Measurements from ENCODE around the gene PKP3.
"Not testable (repeated sequence)": the region's sequence is repeated elsewhere in the genome, so short reads cannot be mapped to it uniquely, and the experiment has no call there.

PKP3 gene

GRCh38 chr11:387193-387793 lies 6.7 kb upstream of the PKP3 start:
- no peak for DNase-seq (ENCODE audit: low read depth, low spot score)
- no peak overlapping the region for H3K4me3 ChIP-seq (ENCODE audit: low read depth, low read length)
- in situ Hi-C loops (cut with HindIII; ENCODE audit: low sequenced_read_pairs), result no loop called here
- no peak for TF ChIP-seq CTCF (IDR thresholded peaks at IDR 0.05; ENCODE audit: low read depth, low read length)

GRCh38 chr11:389369-389768 lies 4.6 kb upstream of the PKP3 start:
- H3K4me3 ChIP-seq (ENCODE audit: low read depth, low read length), result not testable (repeated sequence)

GRCh38 chr11:390175-390574 lies 3.8 kb upstream of the PKP3 start:
- in situ Hi-C loops (cut with HindIII; ENCODE audit: low sequenced_read_pairs), result no loop called here

More at GRCh38 chr11:389369-389768, 4.6 kb upstream of the PKP3 start:
- in situ Hi-C loops (cut with HindIII; ENCODE audit: low sequenced_read_pairs); DNase-seq (ENCODE audit: low read depth, low spot score): not testable (repeated sequence)

GRCh38 chr11:391117-392017 lies 2.6 kb upstream of the PKP3 start:
- TF ChIP-seq CTCF (IDR thresholded peaks at IDR 0.05; ENCODE audit: low read depth, low read length), result no peak
- no peak overlapping the region for H3K4me3 ChIP-seq (ENCODE audit: low read depth, low read length)
- in situ Hi-C loops (cut with HindIII; ENCODE audit: low sequenced_read_pairs), result no loop called here
- no peak for DNase-seq (ENCODE audit: low read depth, low spot score)

More at GRCh38 chr11:390175-390574, 3.8 kb upstream of the PKP3 start:
- no peak for DNase-seq (ENCODE audit: low read depth, low spot score)
- TF ChIP-seq CTCF (IDR thresholded peaks at IDR 0.05; ENCODE audit: low read depth, low read length), result no peak
- H3K4me3 ChIP-seq (ENCODE audit: low read depth, low read length), result no peak overlapping the region

GRCh38 chr11:392102-392777 lies 1.8 kb upstream of the PKP3 start:
- no peak for DNase-seq (ENCODE audit: low read depth, low spot score)
- no peak for TF ChIP-seq CTCF (IDR thresholded peaks at IDR 0.05; ENCODE audit: low read depth, low read length)
- in situ Hi-C loops (cut with HindIII; ENCODE audit: low sequenced_read_pairs), result no loop called here
- H3K4me3 ChIP-seq (ENCODE audit: low read depth, low read length), result no peak overlapping the region

- H3K4me3 ChIP-seq (ENCODE audit: low read depth, low read length), result no peak overlapping the region
- in situ Hi-C loops (cut with HindIII; ENCODE audit: low sequenced_read_pairs), result no loop called here
Observed at GRCh38 chr11:393219-394033, 583 bp upstream of the PKP3 start.

More at GRCh38 chr11:393219-394033, 583 bp upstream of the PKP3 start:
- DNase-seq (ENCODE audit: low read depth, low spot score), result peak; percentile 57
- TF ChIP-seq CTCF (IDR thresholded peaks at IDR 0.05; ENCODE audit: low read depth, low read length), result no peak

Data from astrocyte of the spinal cord (primary cell).